RKO (cell line): ENCODE results near the gene HELZ.
"Not testable (repeated sequence)": the region's sequence is repeated elsewhere in the genome, so short reads cannot be mapped to it uniquely, and the experiment has no call there.

ENCODE experiments used
- DNase-seq: peaks from one replicate; pipeline ENCODE4 v3.0.0-alpha.2; 2016; ENCODE audit warnings: low spot score

The HELZ gene

DNA sequence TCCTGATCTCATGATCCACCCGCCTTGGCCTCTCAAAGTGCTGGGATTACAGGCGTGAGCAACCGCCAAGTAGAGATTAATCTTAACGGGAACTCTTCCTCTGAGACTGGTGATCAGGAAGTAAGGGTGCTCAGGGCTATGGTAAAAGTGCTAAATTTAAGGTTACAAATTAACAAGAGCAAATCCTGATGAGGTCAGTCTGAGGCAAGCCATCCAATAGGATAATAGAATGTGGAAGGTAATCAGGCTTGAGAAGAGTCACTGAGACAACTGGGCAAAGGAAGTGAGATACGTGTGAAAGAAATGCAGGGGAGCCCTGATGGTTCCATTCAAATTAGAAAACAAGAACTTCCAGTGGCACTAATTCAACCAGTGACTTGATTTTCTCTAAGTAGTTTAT lies 131.5 kb downstream of the HELZ start:
- no peak for DNase-seq

DNA sequence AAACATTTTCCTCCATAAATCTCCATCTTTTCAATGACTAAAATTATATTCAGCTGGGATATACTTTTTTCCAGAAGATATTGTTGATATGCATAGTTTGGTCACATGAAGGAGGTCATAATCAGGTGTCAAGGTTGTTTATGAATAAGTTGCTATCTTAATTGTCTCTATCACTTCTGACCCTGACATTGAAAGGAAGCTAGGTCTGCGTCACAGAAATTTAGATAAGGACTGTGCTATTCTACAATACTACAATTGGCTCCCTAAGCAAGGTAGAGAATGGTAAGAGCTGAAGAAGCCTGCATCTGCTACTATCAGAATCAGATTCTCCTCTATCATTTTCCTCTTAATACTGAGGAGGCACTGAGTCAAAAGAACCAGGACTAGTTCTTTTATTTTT lies 133.2 kb downstream of the HELZ start:
- DNase-seq: no peak

- no peak for DNase-seq
These were observed 133.7 kb downstream of the HELZ start for GRCh38 chr17:67111327-67111726.

DNA sequence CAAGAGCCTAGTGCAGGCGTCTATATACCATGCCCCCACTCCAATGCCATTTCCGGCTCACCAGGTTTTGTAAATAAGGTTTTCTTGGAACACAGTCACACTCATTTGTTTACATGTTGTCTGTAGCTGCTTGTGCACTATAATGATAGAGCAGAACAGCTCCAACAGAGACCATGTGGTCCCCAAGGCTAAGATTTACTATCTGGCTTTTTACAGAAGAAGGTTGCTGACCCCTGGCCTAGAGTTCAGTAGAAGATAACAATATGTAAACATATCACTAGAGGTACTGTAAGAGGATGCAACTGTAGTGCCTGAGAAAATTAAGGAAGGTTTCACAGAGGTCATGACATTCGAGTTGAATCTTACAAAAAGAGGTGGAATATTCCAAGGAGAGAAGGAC lies 134.4 kb downstream of the HELZ start:
- DNase-seq: no peak

GRCh38 chr17:67109111-67109510 lies 135.9 kb downstream of the HELZ start:
- DNase-seq: no peak

- DNase-seq: no peak
These were observed 136.9 kb downstream of the HELZ start for GRCh38 chr17:67107811-67108775.

- DNase-seq: no peak
These were observed 137.8 kb downstream of the HELZ start for GRCh38 chr17:67107171-67107570.

DNA sequence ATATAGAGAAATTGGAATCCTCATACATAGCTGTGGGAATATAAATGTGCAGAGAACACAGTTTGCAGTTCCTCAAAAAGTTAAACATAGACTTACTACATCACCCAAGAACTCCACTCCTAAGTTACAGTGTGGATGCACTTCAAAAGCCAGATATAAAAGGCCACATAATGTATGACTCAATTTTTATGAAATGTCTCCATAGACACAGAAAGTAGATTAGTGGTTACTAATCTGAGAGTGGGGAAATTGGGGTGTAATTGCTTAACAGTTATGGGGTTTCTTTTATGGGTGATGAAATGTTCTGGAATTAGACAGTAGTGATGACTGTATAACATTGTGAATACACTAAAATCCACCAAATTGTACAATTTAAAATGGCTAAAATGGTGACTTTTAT lies 139.8 kb downstream of the HELZ start:
- peak; percentile 35 for DNase-seq

GRCh38 chr17:67104641-67105040 lies 140.4 kb downstream of the HELZ start:
- not testable (repeated sequence) for DNase-seq

DNA sequence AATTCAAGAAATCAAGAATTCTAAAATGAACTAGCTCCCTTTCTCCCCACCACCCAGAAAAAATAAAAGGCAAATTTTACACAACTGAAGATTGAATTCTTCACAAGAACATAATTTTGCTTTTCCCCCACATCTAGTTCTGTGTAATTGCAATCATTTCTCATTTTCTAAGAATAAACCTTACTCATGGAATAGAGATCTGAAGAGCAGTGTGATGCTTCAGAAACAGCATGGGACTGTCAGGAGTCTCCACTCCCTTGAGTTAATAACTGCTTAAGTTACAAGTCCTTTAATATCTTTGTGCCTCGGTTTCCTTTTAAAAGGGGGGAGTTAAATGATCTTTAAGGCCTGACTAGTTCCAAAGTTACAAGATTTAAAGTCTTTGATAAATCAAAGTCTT lies 147.0 kb downstream of the HELZ start:
- no peak for DNase-seq

GRCh38 chr17:67096609-67097008 lies 148.4 kb downstream of the HELZ start:
- DNase-seq: no peak

DNA sequence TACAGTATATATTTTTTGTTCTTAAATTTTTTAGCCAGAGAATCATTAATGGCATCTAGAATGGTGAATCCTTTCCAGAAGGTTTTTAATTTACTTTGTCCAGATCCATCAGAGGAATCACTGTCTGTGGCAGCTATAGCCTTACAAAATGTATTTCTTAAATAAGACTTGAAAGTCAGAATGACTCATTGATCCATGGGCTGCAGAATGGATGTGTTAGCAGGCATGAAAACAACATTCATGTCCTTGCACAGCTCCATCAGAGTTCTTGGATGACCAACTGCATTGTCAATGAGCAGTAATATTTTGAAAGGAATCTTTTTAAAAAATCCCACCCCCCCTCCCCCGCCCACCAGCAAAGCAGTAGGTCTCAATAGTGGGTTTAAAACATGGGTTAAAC lies 149.2 kb downstream of the HELZ start:
- DNase-seq: no peak

DNA sequence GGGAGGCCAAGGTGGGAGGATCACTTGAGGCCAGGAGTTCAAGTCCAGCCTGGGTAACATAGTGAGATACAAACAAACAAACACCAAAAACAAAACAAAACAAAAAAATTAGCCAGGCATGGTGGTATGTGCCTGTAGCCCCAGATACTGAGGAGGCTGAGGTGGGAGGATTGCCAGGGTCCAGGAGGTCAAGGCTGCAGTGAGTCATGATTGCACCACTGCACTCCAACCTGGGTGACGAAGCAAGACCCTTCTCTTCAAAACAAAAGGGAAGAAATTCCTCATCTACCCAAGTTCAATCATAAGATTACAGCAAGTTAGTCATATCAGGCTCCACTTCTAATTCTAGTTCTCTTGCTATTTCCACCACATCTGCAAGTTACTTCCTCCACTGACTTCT lies 149.7 kb downstream of the HELZ start:
- not testable (repeated sequence) for DNase-seq

- no peak for DNase-seq
These were observed 151.6 kb downstream of the HELZ start for GRCh38 chr17:67093348-67093747.

DNA sequence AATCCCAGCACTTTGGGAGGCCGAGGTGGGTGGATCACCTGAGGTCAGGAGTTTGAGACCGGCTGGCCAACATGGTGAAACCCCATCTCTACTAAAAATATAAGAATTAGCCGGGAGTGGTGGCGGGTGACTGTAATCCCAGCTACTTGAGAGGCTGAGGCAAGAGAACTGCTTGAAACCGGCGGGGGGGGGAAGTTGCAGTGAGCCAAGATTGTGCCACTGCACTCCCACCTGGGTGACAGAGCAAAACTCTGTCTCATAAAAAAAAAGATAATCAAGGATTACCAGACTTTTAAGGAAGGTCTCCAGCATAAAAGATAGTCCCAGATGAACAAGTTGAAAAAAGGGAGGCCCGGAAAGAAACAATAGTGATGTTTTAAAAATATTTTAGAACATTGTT lies 152.3 kb downstream of the HELZ start:
- not testable (repeated sequence) for DNase-seq

- no peak for DNase-seq
These were observed 152.7 kb downstream of the HELZ start for GRCh38 chr17:67092291-67092690.

DNA sequence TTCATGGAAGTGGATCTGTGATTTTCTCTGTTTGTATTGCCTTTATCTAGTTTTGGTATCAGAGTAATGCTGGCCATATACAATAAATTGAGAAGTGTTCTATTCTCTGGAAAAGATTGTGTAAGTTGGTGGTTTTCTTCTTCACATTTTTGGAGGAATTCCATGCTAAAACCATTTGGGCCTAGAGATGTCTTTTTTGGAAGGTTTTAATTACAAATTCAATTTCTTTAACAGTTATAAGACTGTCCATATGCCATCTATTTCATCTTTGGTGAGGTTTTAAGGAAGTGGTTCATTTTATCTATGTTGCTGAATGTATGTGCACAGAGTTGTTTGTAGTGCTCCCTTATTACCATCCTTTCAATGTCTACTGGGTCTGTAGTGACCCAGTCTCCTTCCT lies 154.7 kb downstream of the HELZ start:
- DNase-seq: no peak

DNA sequence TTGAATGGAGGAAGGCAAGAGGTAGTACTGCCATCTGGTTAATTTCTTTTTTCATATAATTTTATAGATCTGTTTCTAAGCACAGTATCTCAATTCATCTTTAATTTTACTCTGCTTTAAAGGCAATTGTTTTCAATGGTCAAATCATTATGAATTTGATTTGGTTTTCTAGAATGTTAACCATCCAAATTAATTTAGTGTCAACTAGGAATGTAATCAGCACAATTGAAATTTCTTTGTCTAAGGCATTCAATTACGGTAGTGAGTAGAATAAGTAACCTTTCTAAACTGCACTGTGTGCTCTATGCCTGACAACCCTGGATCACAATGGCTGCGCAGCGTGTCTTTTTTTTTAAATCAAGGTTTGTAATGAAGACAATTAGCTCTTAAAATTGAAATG lies 156.4 kb downstream of the HELZ start:
- DNase-seq: no peak

- no peak for DNase-seq
These were observed 159.6 kb downstream of the HELZ start for GRCh38 chr17:67085406-67085805.

- no peak for DNase-seq
These were observed 162.9 kb downstream of the HELZ start for GRCh38 chr17:67082107-67082506.

DNA sequence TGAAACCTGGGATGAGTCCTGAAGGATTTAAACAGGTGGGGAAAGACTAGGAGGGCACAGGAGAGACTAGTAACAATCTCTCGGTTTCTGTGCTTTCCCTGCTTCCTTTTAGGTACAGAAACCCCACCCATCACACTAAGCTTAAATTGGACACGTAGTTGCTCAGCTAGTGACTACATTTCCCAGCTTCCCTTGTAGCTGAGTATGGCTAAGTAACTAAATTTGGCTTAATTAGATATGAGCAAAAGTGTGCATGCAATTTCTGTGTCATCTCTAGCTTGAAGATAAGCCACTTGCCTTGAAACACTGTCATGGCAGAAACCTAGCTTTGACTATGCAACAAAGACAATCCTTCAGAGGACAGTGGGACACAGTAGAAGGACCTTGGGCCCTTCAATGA lies 164.2 kb downstream of the HELZ start:
- no peak for DNase-seq

- DNase-seq: no peak
These were observed 165.5 kb downstream of the HELZ start for GRCh38 chr17:67079491-67079890.

- no peak for DNase-seq
These were observed 166.7 kb downstream of the HELZ start for GRCh38 chr17:67078292-67078691.

DNA sequence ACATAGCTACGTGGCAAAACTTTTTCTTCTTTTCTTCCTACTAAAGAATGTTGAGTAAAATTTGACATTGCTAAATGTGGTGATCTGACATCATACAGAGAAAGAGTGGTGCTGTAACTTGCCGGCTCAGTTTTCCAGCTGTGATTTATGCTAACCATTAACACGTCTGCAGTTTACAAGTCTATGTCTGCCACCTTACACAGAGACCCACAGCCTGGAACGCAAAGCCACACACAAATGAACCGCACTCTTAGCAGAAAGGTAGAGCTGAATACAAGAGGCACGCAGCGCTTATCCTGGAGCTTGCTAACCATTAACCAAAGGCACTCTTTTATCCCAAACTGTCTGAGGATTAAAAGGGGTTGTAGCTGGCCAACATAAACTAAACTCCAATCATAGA lies 168.7 kb downstream of the HELZ start:
- no peak for DNase-seq
